Gastroesophageal sphincter (tissue), 4 donors: ENCODE data around the gene IZUMO4. TPM values are rescaled to one million over a fixed set of nuclear protein-coding genes. Genes with fewer than 3 reads are reported as not detected.
"Not testable (repeated sequence)": the region's sequence is repeated elsewhere in the genome, so short reads cannot be mapped to it uniquely, and the experiment has no call there.

Source experiments
- ATAC-seq: fragments of 150-250 bp; one replicate; pipeline ENCODE4 v1.9.1; 2016; ENCODE audit warnings: mild to moderate bottlenecking, moderate library complexity
- H3K27ac ChIP-seq, 4 donors: fragments of 200-600 bp; sonication (generic) in 3 of 4; 1 replicate in 3 of 4; 2 replicates in 1 of 4; pipeline ENCODE4 v1.5.1; 2016 to 2019
- H3K27me3 ChIP-seq: fragments of 200-600 bp; sonication (generic); one replicate; pipeline ENCODE4 v1.5.1; 2019
- H3K36me3 ChIP-seq, 2 donors: fragments of 200-600 bp; sonication (generic); one replicate each; pipeline ENCODE4 v1.5.1; 2019; ENCODE audit warnings: control low read depth in 1 of 2
- H3K4me1 ChIP-seq, 3 donors: fragments of 200-600 bp; sonication (generic); 1 replicate in 2 of 3; 2 replicates in 1 of 3; pipeline ENCODE4 v1.5.1; 2016 to 2019; ENCODE audit warnings: control low read depth in 2 of 3
- H3K4me3 ChIP-seq, 2 donors: fragments of 200-600 bp; sonication (generic); one replicate each; pipeline ENCODE4 v1.5.1; 2019; ENCODE audit warnings: mild to moderate bottlenecking in 1 of 2, moderate library complexity in 1 of 2
- H3K9me3 ChIP-seq, 3 donors: fragments of 200-600 bp; sonication (generic); one replicate each; pipeline ENCODE4 v1.5.1; 2017 to 2019; ENCODE audit warnings: control low read depth in 2 of 3
- EP300 ChIP-seq: sonication (generic); formaldehyde crosslinking; IDR thresholded peaks from one replicate; pipeline ENCODE4 v1.6.1; 2017; ENCODE audit warnings: antibody characterized with exemption, mild to moderate bottlenecking
- POLR2A ChIP-seq, 2 donors: fragments of 450-650 bp; IDR thresholded peaks; one replicate each; pipeline ENCODE4 v1.6.1; 2017; ENCODE audit warnings: antibody characterized with exemption in 2 of 2, mild to moderate bottlenecking in 2 of 2, moderate library complexity in 1 of 2
- POLR2AphosphoS5 ChIP-seq: sonication (generic); formaldehyde crosslinking; IDR thresholded peaks from one replicate; pipeline ENCODE4 v1.6.1; 2017; ENCODE audit warnings: antibody characterized with exemption
- WGBS, 2 donors: methylation state at CpG; one replicate each; pipeline ENCODE4 v1.1.5; 2018; ENCODE audit warnings: low coverage in 1 of 2; 5-methylcytosine and 5-hydroxymethylcytosine counted together
- total RNA-seq, 4 donors: library from RNA; depleted of rRNA; stranded (reverse); fragments of >200 nt; gene quantifications; one replicate each; pipeline ENCODE4 v1.1.0, GENCODE V29; 2016
- TF ChIP-seq, protein P1 (sequence below), 4 experiments: fragments of 200-600 bp in 2 of 4; fragments of 450-650 bp in 2 of 4; sonication (generic) in 1 of 4; IDR thresholded peaks; one replicate each; pipeline ENCODE4 v1.5.1; 2017 to 2019; ENCODE audit warnings: antibody characterized with exemption in 4 of 4, mild to moderate bottlenecking in 2 of 4, moderate library complexity in 2 of 4

The IZUMO4 gene
- total RNA-seq, 4 donors from 2014 or later = 2.4 to 17.3 (median 4.3) TPM

DNA sequence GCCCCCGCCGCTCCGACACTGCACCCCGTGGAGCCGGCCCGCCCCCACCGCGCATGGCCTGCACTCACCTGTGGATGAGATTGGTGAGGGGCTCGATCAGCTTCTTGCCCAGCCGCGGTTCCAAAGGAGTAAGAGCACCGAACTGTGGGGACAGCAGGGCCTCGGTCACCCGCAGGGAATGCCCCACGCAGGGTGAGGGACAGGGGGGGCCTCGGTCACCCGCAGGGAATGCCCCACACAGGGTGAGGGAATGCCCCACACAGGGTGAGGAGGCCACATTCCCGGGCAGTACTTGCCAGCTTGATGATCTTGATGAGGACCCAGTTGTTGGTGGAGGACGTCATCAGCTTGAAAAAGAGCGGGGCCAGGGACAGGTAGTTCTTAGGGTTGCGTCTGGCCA is 32.3 kb downstream of the IZUMO4 start:
- Histone ChIP-seq H3K27ac (no peak overlapping the region), H3K4me3 (no peak overlapping the region), H3K4me1 (no peaks in the 10 kb centered on the region), H3K9me3 (no peaks in the 10 kb centered on the region), H3K27me3 (no peaks in the 10 kb centered on the region), H3K36me3 (peaks cover 0 to 96% of the 10 kb centered on the region in 2 donors)
- TF ChIP-seq EP300 (no peak), POLR2AphosphoS5 (no peak)
- TF ChIP-seq, protein P1, sequence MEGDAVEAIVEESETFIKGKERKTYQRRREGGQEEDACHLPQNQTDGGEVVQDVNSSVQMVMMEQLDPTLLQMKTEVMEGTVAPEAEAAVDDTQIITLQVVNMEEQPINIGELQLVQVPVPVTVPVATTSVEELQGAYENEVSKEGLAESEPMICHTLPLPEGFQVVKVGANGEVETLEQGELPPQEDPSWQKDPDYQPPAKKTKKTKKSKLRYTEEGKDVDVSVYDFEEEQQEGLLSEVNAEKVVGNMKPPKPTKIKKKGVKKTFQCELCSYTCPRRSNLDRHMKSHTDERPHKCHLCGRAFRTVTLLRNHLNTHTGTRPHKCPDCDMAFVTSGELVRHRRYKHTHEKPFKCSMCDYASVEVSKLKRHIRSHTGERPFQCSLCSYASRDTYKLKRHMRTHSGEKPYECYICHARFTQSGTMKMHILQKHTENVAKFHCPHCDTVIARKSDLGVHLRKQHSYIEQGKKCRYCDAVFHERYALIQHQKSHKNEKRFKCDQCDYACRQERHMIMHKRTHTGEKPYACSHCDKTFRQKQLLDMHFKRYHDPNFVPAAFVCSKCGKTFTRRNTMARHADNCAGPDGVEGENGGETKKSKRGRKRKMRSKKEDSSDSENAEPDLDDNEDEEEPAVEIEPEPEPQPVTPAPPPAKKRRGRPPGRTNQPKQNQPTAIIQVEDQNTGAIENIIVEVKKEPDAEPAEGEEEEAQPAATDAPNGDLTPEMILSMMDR (IDR thresholded peaks at IDR 0.05) = no peak
- 90% methylated on average over 2 of the region's 21 CpGs; no CpG with 5 or more reads in 1 of the 2 donors for WGBS, 2 donors
- ATAC-seq = no peak

DNA sequence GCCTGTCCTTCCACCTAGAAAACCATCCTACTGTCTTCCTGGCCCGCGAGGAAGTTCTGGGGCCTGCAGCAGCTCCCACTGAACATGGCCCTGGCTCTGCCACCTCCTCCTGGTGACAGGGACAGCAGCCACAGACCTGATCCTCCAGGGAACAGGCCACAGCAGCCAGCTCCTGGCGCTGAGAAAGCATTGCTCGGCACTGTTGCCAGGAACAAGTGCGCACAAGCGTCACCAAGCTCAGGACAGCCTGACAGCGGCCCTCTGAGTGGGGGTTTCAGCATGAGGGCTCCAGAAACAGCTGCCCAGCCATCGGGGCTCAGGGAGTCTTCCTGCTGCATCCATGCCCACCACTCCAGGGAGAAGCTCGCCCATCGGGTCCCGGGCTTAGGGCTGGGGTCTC is 32.8 kb downstream of the IZUMO4 start:
- no peak for ATAC-seq

DNA sequence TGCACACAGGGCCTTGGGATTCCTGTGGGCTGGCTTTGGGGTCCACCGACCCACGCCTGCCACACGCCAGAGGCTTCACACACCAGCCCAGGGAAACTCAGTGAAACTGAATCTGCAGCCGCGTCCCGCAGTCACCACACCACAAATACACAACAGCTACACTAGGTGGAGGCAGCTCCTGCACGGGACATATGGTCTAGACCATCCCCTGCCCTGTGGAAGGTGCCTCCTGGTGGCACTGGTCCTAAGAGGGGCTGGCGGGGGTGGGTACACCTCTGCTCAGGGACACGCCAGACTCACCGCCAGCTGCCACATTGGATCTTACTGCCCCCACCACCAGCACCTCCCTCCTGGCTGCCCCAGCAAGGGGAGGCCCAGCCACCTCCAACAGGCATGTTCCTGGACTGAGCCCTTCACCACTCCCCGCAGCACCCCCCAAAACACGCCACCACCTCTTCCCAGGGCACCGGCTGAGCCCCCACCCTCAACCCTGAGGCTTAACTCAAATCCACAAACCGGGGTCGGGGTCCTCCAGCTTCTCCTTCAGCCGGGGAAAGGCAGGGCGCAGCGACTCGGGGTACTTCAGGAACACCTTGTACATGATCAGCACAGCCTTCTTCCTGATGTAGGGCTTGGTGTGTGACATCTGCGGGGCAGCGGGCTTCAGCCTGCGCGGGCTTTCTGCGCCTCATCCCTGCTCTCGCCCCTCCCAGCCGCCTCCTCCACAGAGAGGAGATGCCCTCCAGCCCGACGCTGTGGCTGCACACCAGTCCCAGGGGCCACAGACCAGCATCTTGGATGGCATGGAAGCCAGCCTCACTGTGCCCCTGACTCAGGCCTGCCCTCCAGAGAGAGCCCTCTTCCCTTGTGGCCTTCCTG is 33.4 kb downstream of the IZUMO4 start:
- WGBS, 2 donors = 86% methylated on average over 6 of the region's 28 CpGs; no CpG with 5 or more reads in 1 of the 2 donors
- Histone ChIP-seq H3K36me3 (peaks cover 0 to 96% of the 10 kb centered on the region in 2 donors), H3K27ac (no peak overlapping the region), H3K9me3 (no peaks in the 10 kb centered on the region), H3K27me3 (no peaks in the 10 kb centered on the region), H3K4me1 (no peaks in the 10 kb centered on the region), H3K4me3 (no peak overlapping the region)
- no peak for ATAC-seq
- TF ChIP-seq EP300 (no peak), POLR2A (IDR thresholded peaks at IDR 0.05) (no peak), POLR2AphosphoS5 (no peak)
- TF ChIP-seq, protein P1 (IDR thresholded peaks at IDR 0.05) = no peak

More for the DNA sequence above, 32.8 kb downstream of the IZUMO4 start:
- Histone ChIP-seq H3K27ac (no peak overlapping the region), H3K4me1 (no peaks in the 10 kb centered on the region), H3K9me3 (no peaks in the 10 kb centered on the region), H3K4me3 (no peak overlapping the region), H3K36me3 (peaks cover 0 to 96% of the 10 kb centered on the region in 2 donors), H3K27me3 (no peaks in the 10 kb centered on the region)
- TF ChIP-seq EP300 (no peak), POLR2A (IDR thresholded peaks at IDR 0.05) (no peak), POLR2AphosphoS5 (no peak)
- TF ChIP-seq, protein P1 (IDR thresholded peaks at IDR 0.05) = no peak
- no CpG with 5 or more reads among the region's 11 CpGs for WGBS, 2 donors

DNA sequence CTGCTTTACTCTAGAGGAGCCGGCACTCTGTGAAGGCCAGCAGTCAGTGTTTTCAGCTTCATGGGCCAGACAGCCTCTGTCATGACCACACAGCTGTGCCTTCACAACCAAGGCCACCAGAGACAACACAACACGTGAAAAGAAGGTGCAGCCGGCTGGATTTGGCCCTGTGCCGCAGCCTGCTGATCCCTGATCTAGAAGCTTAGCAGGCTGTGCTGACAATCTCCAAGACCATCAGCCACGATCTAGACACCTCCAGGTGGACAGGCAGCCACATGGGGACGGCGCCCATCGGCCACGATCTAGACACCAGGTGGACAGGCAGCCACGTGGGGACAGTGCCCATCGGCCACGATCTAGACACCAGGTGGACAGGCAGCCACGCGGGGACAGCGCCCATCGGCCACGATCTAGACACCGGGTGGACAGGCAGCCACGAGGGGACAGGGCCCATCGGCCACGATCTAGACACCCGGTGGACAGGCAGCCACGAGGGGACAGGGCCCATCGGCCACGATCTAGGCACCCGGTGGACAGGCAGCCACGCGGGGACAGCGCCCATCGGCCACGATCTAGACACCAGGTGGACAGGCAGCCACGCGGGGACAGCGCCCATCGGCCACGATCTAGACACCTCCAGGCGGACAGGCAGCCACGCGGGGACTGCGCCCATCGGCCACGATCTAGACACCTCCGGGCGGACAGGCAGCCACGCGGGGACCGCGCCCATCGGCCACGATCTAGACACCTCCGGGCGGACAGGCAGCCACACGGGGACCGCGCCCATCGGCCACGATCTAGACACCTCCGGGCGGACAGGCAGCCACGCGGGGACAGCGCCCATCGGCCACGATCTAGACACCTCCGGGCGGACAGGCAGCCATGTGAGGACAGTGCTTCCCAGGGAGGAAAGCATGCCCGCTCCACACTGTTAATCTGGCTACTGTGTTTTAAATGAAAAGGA is 34.6 kb downstream of the IZUMO4 start:
- H3K27ac ChIP-seq, H3K27me3 ChIP-seq: not testable (repeated sequence)
- peaks cover 0 to 96% of the 10 kb centered on the region in 2 donors for H3K36me3 ChIP-seq

DNA sequence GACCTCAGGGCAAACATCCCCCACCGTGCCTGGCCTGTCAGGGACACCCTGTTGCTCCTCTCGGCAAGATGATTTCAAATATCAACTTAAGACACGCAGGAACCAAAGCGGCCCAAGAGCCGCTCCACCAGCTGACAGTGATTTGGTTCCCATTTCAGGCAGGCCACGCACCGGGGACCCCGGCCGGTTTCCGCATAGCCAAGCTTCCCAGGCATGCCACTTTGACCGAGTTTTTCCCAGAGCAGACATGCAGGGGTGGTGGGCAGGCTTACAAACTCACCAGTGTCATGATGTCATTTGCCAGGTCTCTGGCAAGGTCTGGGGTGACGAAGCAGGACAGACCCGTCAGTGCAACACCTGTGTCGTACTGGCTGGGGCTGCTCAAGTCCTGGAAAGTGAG is 35.5 kb downstream of the IZUMO4 start:
- Histone ChIP-seq H3K27ac (no peak overlapping the region), H3K4me1 (no peaks in the 10 kb centered on the region), H3K27me3 (no peaks in the 10 kb centered on the region), H3K36me3 (peaks cover 0 to 96% of the 10 kb centered on the region in 2 donors), H3K9me3 (no peaks in the 10 kb centered on the region), H3K4me3 (no peak overlapping the region)
- no peak for ATAC-seq
- WGBS, 2 donors = 100% methylated on average over 4 of the region's 14 CpGs; no CpG with 5 or more reads in 1 of the 2 donors
- TF ChIP-seq, protein P1 (IDR thresholded peaks at IDR 0.05) = no peak
- no peak for TF ChIP-seq POLR2AphosphoS5
- TF ChIP-seq EP300 = no peak
- no peak for TF ChIP-seq POLR2A (IDR thresholded peaks at IDR 0.05)

More for the DNA sequence above, 34.6 kb downstream of the IZUMO4 start:
- not testable (repeated sequence) for H3K4me3 ChIP-seq, H3K9me3 ChIP-seq, ATAC-seq, H3K4me1 ChIP-seq
- 87% methylated on average over 11 of the region's 67 CpGs; no CpG with 5 or more reads in 1 of the 2 donors for WGBS, 2 donors
